Tibial nerve (tissue), 4 donors: ENCODE results near the gene MAP3K15. TPM values are rescaled to one million over a fixed set of nuclear protein-coding genes. Genes with fewer than 3 reads are reported as not detected.

Experiments
- DNase-seq, 2 donors: peaks; one replicate each; pipeline ENCODE4 v3.0.0-alpha.2; 2019; ENCODE audit warnings: low spot score in 2 of 2
- H3K27ac ChIP-seq, 4 donors: fragments of 200-600 bp; sonication (generic) in 3 of 4; one replicate each; pipeline ENCODE4 v1.5.1; 2017 to 2019; ENCODE audit warnings: mild to moderate bottlenecking in 1 of 4
- H3K27me3 ChIP-seq, 2 donors: fragments of 200-600 bp; sonication (generic) in 1 of 2; one replicate each; pipeline versions ENCODE4 v1.5.1 to v1.6.0; 2017 to 2019
- H3K36me3 ChIP-seq, 3 donors: fragments of 200-600 bp; sonication (generic); one replicate each; pipeline ENCODE4 v1.5.1; 2018 to 2019
- H3K4me1 ChIP-seq, 4 donors: fragments of 200-600 bp; sonication (generic) in 3 of 4; one replicate each; pipeline ENCODE4 v1.5.1; 2017 to 2019
- H3K4me3 ChIP-seq, 4 donors: fragments of 200-600 bp; sonication (generic) in 3 of 4; one replicate each; pipeline ENCODE4 v1.5.1; 2017 to 2019; ENCODE audit warnings: mild to moderate bottlenecking in 1 of 4, moderate library complexity in 1 of 4
- H3K9me3 ChIP-seq, 4 donors: fragments of 200-600 bp; sonication (generic) in 3 of 4; one replicate each; pipeline ENCODE4 v1.5.1; 2017 to 2019
- EP300 ChIP-seq, 2 donors: sonication (generic); formaldehyde crosslinking; IDR thresholded peaks; one replicate each; pipeline ENCODE4 v1.6.1; 2017; ENCODE audit warnings: antibody characterized with exemption in 2 of 2, mild to moderate bottlenecking in 1 of 2
- POLR2A ChIP-seq, 2 donors: fragments of 450-650 bp; IDR thresholded peaks; one replicate each; pipeline ENCODE4 v1.6.1; 2017; ENCODE audit warnings: antibody characterized with exemption in 2 of 2, mild to moderate bottlenecking in 2 of 2, moderate library complexity in 2 of 2
- WGBS, 2 donors: methylation state at CpG; one replicate each; pipeline ENCODE4 v1.1.5; 2018; 5-methylcytosine and 5-hydroxymethylcytosine counted together
- total RNA-seq, 4 donors: library from RNA; depleted of rRNA; stranded (reverse); fragments of >200 nt; gene quantifications; one replicate each; pipeline ENCODE4 v1.1.0, GENCODE V29; 2016
- TF ChIP-seq, protein P1 (sequence below), 5 experiments: fragments of 200-600 bp in 3 of 5; fragments of 450-650 bp in 2 of 5; sonication (generic) in 3 of 5; IDR thresholded peaks; one replicate each; pipeline ENCODE4 v1.5.1; 2016 to 2019; ENCODE audit warnings: antibody characterized with exemption in 5 of 5, mild to moderate bottlenecking in 3 of 5, moderate library complexity in 2 of 5

Gene MAP3K15
- total RNA-seq, 4 donors from 2014 or later, result not detected

DNA sequence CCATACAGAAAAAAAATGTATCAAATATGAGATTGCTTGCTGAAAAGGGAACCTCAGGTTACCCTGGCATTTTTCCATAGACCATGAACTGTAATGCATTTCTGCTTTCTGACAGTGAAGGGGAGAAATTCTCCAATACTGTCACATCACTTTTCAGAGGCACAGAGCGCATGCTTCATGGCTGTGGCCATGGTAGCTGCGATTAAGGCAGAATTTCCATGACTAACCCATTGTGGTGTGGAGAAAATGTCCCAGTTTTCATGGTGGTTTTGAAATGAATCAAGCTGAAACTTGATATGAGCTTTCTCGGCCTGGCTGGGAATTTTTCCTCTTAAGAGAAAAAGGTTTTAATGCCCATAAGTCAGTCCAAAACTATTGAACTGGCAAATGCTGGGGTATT, 39.5 kb upstream of the MAP3K15 start:
- 74 to 81% methylated on average over 3 of the region's 3 CpGs for WGBS, 2 donors
- no peak overlapping the region for H3K4me3 ChIP-seq
- no peak overlapping the region for H3K27ac ChIP-seq
- DNase-seq, result no peak
- peaks cover 0 to 1% (median 0%) of the 10 kb centered on the region in 3 donors for H3K36me3 ChIP-seq
- H3K27me3 ChIP-seq, result no peaks in the 10 kb centered on the region
- H3K9me3 ChIP-seq, result no peaks in the 10 kb centered on the region
- no peaks in the 10 kb centered on the region for H3K4me1 ChIP-seq
- no peak for TF ChIP-seq EP300 (IDR thresholded peaks at IDR 0.05)

DNA sequence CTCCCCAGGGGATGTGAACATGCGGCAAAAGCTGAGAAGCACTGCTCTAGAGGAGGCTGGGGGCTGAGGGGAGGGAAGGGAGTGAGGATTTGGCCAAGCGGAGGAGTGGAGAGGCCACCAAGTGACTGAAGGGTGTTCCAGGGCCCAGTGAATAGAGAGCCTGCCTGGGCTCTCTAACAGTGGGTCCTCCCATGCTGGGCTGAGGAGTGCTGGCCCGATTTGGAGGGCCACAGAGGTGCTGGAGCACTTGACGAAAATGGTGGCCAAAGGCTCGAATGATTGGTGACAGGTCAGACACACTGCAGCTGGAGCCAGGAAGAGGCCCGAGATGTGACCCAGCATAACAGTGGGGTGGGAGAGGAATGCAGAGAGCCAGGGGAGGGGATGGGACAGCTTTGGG, 37.5 kb upstream of the MAP3K15 start:
- H3K36me3 ChIP-seq, result peaks cover 0 to 6% (median 0%) of the 10 kb centered on the region in 3 donors
- no peaks in the 10 kb centered on the region for H3K9me3 ChIP-seq
- 88% methylated on average over 5 to 6 of the region's 6 CpGs for whole genome bisulfite sequencing, 2 donors
- no peaks in the 10 kb centered on the region for H3K4me1 ChIP-seq
- H3K4me3 ChIP-seq, result no peak overlapping the region
- TF ChIP-seq POLR2A (IDR thresholded peaks at IDR 0.05) (no peak), EP300 (IDR thresholded peaks at IDR 0.05) (no peak)
- TF ChIP-seq, protein P1, sequence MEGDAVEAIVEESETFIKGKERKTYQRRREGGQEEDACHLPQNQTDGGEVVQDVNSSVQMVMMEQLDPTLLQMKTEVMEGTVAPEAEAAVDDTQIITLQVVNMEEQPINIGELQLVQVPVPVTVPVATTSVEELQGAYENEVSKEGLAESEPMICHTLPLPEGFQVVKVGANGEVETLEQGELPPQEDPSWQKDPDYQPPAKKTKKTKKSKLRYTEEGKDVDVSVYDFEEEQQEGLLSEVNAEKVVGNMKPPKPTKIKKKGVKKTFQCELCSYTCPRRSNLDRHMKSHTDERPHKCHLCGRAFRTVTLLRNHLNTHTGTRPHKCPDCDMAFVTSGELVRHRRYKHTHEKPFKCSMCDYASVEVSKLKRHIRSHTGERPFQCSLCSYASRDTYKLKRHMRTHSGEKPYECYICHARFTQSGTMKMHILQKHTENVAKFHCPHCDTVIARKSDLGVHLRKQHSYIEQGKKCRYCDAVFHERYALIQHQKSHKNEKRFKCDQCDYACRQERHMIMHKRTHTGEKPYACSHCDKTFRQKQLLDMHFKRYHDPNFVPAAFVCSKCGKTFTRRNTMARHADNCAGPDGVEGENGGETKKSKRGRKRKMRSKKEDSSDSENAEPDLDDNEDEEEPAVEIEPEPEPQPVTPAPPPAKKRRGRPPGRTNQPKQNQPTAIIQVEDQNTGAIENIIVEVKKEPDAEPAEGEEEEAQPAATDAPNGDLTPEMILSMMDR (IDR thresholded peaks at IDR 0.05), result no peak
- DNase-seq, result no peak
- no peaks in the 10 kb centered on the region for H3K27me3 ChIP-seq
- H3K27ac ChIP-seq, result no peak overlapping the region

DNA sequence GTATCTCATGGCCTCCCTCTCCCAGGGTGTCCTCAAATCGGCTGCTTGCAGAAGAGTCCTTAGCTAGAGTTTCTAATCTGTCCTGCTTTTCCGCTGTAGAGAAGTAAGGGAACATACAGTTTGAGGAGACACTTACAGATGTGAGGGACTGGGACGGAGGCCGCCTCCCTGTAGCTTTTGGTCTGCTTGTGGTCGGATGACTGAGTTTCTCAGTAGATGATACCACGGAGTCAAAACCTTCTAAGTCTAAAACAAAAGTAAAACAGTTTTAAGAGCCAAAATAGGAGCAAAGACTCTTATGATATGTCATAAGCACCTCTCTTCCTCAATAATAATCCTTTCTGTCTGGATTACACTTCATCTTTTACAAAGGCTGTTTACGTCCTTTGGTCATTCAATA, 34.5 kb upstream of the MAP3K15 start:
- TF ChIP-seq, protein P1 (IDR thresholded peaks at IDR 0.05), result no peak
- TF ChIP-seq EP300 (IDR thresholded peaks at IDR 0.05) (no peak), POLR2A (IDR thresholded peaks at IDR 0.05) (no peak)
- 85 to 88% methylated on average over 7 of the region's 7 CpGs for WGBS, 2 donors
- no peak for DNase-seq
- H3K27ac ChIP-seq, result no peak overlapping the region
- H3K4me1 ChIP-seq, result no peaks in the 10 kb centered on the region
- H3K36me3 ChIP-seq, result peaks cover 0 to 16% (median 0%) of the 10 kb centered on the region in 3 donors
- H3K9me3 ChIP-seq, result no peaks in the 10 kb centered on the region
- no peaks in the 10 kb centered on the region for H3K27me3 ChIP-seq
- no peak overlapping the region for H3K4me3 ChIP-seq

DNA sequence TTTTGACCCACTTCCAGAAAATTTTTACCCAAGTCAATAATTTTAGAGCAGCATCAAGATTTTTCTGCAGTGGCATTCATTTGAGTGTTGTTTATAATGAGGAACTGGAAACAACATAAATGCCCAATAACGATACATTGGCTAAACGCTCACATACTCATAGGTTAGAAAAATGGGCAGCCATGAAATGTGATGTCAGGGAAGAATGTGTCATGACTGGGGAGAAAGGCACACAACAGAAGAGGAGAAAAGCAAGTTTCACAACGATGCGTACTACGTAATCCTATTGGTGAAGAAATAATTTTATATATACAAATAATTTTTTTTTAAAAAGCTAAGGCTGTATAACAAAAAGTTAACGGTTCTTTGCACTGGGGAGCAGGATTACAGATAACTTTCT, 33.6 kb upstream of the MAP3K15 start:
- Histone ChIP-seq H3K4me1 (no peaks in the 10 kb centered on the region), H3K27me3 (no peaks in the 10 kb centered on the region), H3K36me3 (peaks cover 0 to 20% (median 0%) of the 10 kb centered on the region in 3 donors), H3K27ac (no peak overlapping the region), H3K4me3 (no peak overlapping the region), H3K9me3 (no peaks in the 10 kb centered on the region)
- whole genome bisulfite sequencing, 2 donors, result 87 to 96% methylated on average over 6 of the region's 6 CpGs
- no peak for DNase-seq
- TF ChIP-seq POLR2A (IDR thresholded peaks at IDR 0.05), result no peak
- TF ChIP-seq, protein P1 (IDR thresholded peaks at IDR 0.05), result no peak
- TF ChIP-seq EP300 (IDR thresholded peaks at IDR 0.05), result no peak

DNA sequence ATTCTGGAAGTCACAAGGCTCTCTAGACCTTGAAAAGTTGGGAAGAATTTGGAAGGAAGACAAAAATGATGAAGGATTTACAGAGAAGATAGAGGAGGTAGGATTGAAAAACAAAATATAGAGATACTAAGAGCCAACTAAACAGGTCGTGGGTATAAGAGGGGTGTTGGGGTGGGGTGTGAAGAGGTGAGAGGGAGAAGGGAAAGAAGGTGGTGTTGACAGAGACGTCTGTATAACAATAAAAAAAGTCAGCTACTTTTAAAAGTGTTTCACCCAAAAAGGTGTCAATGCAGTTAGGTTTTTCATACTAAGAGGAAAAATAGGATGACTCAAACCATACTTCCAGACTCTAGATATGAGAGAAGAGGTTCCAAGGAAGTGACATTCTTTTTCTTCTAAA, 33.0 kb upstream of the MAP3K15 start:
- WGBS, 2 donors, result 49 to 80% methylated on average over 2 of the region's 2 CpGs
- no peaks in the 10 kb centered on the region for H3K4me1 ChIP-seq
- H3K4me3 ChIP-seq, result no peak overlapping the region
- H3K27ac ChIP-seq, result no peak overlapping the region
- no peaks in the 10 kb centered on the region for H3K27me3 ChIP-seq
- TF ChIP-seq, protein P1 (IDR thresholded peaks at IDR 0.05), result no peak
- TF ChIP-seq EP300 (IDR thresholded peaks at IDR 0.05) (no peak), POLR2A (IDR thresholded peaks at IDR 0.05) (no peak)
- H3K9me3 ChIP-seq, result no peaks in the 10 kb centered on the region
- no peak for DNase-seq
- H3K36me3 ChIP-seq, result peaks cover 0 to 27% (median 0%) of the 10 kb centered on the region in 3 donors

DNA sequence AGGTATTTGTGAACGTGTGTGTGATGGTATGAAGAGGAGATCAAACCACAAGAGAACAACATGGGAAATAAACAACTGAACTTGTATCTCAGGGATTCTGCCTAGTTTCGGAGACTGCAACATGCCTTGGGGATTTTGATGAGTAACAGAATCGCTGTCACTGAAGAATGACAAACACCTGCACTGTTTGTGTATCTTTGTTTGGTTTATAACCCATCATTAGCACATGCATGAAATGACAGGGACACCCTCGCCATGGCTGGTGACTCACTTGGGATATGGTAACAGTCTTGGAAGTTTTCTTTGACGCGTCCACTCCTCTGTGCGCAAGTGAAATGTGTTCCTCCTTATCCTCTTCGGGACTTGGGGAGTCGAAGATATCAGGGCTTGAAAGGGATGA, 30.3 kb upstream of the MAP3K15 start:
- whole genome bisulfite sequencing, 2 donors, result 83 to 90% methylated on average over 8 to 9 of the region's 9 CpGs
- Histone ChIP-seq H3K4me1 (no peaks in the 10 kb centered on the region), H3K27ac (no peak overlapping the region), H3K9me3 (no peaks in the 10 kb centered on the region), H3K4me3 (no peak overlapping the region), H3K36me3 (peaks cover 0 to 50% (median 0%) of the 10 kb centered on the region in 3 donors), H3K27me3 (no peaks in the 10 kb centered on the region)
- no peak for DNase-seq
- TF ChIP-seq, protein P1 (IDR thresholded peaks at IDR 0.05), result no peak
